Hematopoietic multipotent progenitor cell treated with erythropoietin and hydrocortisone succinate and interleukin-3 and kit ligand, for 8 days (in vitro differentiated cells): ENCODE results near the gene SLC37A1.

ENCODE experiments used
- DNase-seq: peaks from one replicate; pipeline ENCODE4 v3.0.0-alpha.2; 2015

Gene SLC37A1

DNA sequence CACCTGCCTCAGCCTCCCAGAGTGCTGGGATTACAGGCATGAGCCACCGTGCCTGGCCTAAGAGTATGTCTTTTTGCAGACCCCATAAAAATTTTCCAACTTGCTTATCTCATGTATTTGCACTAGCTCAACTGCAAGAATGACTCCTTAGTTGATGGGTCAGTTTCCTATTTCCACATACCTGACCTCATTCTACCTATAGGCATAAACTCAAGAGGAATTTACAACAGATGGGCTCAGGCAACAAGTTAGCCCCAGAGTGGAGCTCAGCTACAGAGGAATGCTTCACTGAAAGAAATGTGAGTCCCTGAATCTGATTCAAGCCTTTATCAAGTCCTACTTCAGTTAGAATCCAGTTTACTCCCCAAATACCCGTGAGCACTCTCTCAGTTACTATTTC, 5.3 kb upstream of the SLC37A1 start:
- no peak for DNase-seq

DNA sequence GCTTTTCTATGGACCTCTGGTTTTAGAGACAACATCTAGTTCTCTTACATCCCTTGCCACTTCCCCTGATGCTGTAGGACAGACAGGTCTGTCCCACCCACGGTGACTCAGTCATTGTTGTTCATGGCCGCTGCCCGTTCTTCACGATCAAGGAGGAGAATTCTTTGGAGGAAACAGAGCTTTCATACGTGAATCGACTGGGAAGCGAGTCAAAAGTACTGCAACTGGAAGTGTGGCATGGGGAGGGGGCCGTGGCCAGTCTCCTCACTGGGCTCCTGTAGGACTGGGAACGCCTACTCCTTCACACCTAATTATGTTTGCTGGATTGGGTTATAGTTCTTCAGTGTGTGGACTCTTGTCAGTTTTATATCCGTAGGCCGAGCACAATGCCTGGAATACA, 4.4 kb upstream of the SLC37A1 start:
- DNase-seq = no peak

- no peak for DNase-seq
These were observed 1.2 kb upstream of the SLC37A1 start for GRCh38 chr21:42512346-42513034.

DNA sequence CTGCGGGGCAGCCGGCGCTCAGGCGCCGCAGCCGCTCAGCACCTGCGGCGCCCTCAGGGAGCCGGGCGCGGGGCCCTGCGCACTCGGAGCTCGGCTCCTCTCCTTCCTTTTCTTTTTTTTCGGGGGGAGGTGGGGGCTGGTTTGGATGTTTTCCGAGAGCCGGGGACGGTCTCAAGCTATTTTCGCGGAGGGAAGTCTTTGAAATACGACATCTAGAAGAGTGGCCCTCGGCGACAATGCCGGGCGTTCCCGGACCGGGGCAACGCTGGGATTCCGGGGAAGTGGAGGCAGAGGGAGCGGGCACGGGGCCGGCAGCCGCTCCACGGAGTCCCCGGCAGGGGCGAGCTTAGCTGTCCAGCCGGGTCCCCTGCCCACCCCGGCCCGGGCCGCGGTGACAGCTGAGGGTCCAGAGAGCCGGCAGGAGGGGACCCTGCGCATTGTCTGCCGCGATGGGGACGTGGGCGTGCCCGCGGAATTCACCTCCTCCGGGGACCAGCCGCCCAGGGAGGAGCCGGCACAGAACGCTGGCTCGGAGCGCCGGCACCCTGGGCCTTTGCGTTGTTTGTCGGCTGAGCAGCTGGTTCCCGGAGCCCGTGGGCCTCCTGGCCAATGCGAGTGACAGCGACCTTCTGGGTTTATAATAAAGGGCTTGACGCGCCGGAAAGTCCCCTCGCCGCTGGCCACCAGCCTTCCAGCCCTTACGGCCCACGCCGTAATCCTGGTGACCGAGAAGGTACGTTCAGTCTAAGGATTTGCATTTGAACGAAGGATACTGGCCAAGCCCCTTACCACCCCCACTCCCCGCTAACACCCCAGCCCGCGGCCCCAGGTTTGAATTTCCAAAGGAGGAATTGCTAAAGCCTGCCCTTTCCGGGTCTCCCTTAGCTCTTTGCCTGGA, 582 bp downstream of the SLC37A1 start:
- DNase-seq = peak; percentile 48

DNA sequence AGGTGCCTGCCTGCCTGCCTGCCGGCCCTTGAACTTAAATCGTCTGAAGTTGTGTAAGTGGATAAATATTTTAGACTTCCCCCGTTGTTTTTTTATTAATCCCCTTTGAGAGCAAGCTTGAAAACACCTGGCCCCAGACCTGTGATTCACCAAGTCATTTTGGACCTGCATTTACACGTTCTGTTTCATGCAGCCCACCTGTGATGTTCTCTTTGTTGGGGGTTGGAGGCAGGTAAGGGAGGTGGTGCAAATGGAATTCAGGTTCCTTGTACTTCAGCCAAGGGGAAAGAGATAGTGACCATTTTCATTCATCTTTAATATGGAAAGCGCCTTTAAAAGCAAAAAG, 1.2 kb downstream of the SLC37A1 start:
- DNase-seq = no peak

DNA sequence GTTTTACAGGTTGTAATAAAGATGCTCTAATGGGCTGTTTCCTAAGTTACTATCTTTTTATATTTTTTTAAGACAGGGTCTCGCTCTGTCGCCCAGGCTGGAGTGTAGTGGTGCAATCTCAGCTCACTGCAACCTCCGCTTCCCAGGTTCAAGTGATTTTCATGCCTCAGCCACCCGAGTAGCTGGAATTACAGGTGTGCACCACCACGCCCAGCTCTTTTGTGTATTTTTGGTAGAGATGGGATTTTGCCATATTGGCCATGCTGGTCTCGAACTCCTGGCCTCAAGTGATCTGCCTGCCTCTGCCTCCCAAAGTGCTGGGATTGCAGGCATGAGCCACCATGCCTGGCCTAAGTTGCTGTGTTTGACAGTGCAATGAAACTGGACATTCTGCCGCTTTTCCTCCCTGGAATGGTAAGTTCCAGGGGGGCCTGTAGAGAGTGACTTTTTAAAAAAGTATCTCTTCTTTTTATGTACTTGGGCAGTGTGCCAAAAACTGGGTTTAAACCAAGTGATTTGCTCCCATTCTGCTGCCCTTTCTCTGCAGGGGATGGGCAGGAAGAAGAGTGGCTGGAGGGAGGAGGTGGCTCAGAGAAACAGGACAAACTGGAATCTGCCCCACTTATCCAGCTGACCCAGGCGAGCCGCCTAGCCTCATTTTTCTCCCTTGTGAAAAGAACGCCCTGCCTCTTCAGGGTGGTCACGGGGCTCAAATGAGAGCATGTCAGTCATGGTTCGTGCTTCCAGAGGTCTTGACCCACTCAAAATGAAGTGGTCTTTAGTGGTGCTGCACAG, 2.3 kb downstream of the SLC37A1 start:
- no peak for DNase-seq

DNA sequence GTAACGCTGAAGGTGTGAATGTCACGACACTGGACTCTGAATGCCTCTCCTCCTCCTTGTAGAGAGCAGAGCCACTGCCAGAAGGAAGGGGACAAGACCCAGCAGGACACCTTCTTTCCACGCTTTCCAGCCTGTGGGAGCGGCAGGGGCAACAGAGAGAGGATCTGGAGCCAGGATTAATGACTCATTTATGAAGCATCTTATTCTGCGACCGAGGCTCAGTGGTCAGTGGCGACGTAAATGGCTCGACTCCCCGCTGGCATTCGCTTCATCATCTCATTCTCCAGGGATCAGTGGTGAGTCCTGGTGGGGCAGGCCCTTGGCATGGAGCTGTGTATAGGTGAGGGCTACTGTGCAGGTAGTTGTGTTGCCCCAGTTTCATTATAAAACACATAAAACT, 4.6 kb downstream of the SLC37A1 start:
- no peak for DNase-seq

- no peak for DNase-seq
These were observed 5.0 kb downstream of the SLC37A1 start for GRCh38 chr21:42518626-42519025.

DNA sequence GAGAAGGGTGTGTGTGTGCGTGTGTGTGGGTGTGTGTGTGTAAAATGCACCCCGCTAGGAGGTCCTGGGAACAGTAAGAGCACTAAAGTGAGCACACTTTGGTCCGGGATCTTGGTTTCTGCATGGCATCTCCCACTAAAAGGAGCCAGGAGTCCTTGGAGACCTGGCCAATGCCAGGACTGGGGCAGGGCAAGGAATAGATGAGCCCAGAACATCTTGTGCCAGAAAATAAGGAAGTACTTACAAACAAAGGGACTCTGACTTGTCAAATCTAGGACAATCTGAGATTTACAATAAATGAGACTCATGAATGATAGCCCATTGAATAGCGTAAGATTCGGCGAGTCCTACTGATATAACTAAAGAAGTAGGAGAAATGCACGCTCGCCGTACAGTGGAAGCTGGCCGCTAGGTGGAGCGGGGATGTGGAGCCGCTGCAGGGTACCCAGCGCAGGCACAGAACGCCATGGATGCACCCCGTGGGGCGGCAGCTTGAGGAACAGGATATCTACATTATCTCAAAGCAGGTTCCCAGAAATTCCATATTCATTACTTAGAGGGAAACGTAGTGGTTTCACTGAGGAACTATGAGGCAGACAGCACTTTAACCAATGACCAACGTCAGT, 7.1 kb downstream of the SLC37A1 start:
- no peak for DNase-seq

DNA sequence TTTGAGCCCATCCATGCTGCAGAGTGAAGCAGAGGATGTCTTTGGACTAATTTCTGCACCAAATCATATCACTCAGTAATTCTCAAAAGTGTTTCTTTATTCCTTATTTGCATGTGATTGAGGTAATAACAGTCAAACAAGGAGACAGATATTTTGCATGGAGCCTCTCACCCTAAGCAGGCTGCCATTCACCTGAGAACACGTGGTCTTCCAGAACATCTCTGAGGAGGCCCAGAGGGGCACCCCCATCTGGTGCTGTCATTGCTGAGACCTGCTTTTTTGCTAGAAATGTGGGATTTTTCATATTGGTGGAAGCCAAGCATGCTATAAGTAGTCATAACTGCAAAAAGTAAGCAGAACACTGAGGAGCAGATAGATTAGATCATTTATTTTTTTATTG, 7.7 kb downstream of the SLC37A1 start:
- no peak for DNase-seq

DNA sequence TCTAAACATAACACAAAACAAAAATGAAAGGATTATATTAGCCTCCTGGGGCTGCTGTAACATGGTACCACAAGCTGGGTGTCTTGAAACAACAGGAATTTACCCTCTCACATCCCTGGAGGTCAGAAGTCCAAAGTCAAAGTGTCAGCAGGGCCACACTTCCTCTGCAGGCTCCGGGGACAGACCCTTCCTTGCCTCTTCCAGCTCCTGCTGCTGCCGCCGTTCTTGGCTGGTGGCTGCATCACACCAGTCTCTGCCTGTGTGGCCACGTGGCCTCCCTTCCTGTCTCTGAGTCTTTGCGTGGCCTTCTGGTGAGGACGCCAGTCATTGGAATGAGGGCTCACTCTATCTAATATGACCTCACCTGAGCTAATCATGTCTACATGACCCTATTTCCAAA, 8.2 kb downstream of the SLC37A1 start:
- DNase-seq = no peak

DNA sequence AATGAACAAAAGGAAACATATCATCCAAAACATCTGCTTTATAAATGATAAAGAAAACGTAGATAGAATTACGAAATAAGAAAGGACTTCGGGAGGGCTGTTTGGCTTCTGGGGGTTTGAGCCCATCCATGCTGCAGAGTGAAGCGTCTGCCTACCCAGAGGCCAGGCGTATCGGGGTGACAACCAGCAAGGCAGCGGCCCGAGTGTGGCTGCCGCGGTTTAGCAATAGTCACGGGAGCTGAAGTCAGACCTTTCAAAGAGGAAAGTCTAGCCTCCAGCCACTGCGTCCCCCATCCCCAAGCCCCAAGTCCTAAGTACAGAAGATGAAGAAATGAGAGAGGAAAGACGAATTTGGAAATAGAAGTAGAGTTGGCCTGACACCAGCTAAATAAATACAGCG, 8.6 kb downstream of the SLC37A1 start:
- DNase-seq = no peak

- no peak for DNase-seq
These were observed 9.1 kb downstream of the SLC37A1 start for GRCh38 chr21:42522771-42523170.

DNA sequence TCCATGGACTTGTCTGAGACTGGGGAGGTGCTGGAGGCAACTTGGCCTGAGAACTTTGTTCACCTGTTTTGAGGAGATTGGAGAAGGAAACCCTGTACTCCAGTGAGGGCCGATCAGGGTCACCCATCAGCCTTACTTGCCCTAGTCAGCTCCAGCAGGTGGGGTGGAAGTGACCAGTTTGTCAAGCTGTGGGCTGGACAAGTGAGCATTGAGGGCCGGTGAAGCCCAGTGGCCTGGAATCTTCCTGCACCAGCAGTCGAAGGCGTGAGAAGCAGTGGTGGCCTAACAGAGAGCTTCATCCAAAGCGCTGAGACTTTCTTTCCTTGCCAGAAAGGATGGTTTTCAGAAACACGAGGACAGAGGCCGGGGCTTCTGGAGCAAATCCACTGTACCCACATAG, 9.6 kb downstream of the SLC37A1 start:
- DNase-seq = no peak

- DNase-seq = no peak
These were observed 10.3 kb downstream of the SLC37A1 start for GRCh38 chr21:42523941-42524340.

DNA sequence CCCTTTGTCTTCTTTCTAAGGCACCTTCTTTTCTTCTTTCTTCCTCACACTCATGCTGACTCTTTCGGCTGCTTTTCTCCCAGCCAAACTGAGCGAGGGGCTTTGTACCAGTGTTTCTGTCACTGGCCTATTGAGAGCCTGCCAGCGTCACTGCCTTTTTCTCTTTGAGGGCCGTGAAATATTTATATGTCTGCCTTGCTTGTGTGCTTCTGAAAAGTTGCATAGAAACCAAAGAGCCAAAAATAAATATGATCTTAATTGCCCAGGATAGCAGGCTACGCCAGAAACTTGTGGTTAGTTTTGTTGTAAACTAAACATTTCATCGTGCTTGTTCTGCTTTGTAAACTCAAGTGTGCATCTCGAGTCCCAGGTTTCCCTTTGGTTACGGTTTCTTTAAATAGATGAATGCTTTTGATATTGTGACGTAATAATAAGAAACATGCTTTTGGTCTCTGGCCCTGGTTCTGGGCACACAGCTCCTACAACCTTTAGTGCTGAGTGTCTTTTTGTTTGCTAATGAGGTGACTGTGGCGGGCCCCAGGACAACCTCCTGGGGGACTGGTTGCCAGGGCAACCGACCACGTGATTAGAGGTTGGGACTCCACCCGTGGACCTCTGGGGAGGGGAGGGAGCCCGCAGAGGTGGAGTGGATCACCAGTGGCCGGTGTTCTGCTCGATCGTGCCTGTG, 10.8 kb downstream of the SLC37A1 start:
- no peak for DNase-seq

DNA sequence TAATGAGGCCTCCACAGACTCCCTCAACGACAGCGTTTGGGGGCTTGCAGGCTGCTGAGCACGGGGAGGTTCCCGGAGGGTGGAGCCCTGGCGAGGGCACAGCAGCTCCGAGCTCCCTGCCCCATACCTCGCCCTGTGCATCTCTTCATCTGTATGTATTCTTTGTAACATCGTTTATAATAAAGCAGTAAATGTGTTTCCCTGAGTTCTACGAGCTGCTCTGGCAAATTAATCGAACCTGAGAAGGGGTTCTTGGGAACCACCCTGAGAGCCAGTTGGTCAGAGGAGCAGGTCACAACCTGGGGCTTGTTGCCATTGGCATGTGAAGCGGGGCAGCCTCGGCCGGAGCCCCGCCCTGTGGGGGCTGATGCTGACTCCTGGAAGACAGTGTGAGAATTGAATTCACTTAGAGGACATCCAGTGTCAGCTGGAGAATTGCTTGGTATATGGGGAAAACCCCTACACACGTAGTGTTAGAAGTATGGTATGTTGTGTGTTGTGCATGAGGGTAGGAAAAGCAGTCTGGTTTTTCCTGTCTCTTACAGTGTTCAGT, 11.5 kb downstream of the SLC37A1 start:
- no peak for DNase-seq

DNA sequence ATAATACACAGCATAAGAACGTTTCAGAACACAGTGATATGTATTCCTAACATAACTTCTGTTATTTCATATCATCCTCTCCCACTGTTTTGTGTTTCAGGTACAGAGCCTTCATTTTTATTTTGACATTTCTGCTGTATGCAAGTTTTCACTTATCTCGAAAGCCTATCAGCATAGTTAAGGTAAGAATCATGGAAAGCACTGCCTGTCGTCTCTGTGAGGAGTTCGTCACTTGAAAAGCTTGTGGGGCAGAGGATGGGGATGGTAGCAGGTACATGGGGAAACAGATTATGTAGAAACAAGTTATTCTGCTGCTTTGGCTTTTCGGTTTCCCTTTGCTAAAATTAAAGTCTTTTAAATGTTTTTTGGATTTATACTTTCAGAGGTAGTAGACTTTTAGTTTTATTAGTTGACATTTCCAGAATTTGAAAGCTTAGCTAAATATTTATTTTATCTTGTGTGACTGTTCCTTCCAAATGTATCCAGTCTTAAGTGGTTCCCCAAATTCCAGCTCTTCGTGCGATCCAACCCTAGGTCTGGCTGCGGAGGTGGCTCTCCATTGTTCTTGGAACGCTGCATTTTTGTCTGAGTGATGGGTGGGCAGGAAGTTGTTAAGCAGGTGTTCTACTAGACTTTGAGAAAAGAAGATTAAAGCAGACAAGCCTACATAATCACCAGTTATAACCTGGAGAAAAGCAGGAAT, 12.2 kb downstream of the SLC37A1 start:
- no peak for DNase-seq

DNA sequence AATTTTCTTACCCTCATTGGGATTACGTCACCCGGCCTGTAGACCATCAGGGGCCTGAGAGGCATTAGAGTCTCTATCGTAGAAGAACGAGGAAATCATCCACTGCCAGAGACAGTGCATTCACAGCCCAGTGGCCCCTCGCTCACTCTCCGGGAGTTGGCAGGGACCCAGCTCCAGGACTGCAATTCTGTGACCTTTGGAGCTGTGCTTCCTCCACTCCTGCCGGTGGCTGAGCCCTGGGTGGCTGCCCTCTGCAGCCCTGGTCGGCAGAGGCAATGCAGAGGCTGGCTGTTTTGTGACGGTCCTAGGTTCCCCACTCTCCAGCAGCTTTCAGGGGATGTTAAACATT, 12.7 kb downstream of the SLC37A1 start:
- no peak for DNase-seq

- DNase-seq = no peak
These were observed 13.5 kb downstream of the SLC37A1 start for GRCh38 chr21:42527127-42527488.

DNA sequence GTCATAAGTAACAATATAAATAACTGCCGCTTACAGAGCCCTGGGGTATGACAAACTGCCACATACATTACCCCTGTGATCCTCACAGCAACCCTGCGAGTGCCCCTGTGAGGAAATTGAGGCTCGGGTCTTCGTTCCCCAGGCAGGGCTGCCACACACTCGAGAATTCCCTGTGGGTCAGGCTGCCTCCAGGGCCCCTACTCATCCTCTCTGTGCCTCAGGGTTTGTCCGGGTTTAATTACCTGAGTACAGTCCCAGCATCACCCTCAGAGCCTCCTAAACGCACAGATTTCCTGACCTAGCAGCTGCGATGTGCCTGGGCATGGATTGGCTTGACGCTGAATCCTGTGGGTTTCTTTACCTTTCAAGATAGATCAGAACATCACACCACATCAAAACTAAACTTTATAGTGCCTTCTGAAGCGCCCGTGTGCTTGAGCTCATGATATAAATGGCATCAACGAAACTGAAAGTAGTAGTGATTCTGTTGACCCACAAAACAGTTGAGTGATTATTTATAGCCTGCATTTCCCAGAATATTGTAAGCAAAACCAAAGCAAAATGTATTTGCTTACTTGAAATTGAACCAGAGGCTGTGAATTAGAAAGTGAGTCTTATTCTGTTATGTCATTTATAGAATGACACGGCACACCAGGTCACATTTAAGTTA, 14.0 kb downstream of the SLC37A1 start:
- no peak for DNase-seq
